K562 (cell line): ENCODE data around the gene CENPB. TPM values are rescaled to one million over a fixed set of nuclear protein-coding genes. Genes with fewer than 3 reads are reported as not detected.

Source experiments
- GTF2E2 ChIP-seq: fragments of 200-800 bp; sonication (Bioruptor generic); IDR thresholded peaks from 2 replicates; pipeline ENCODE4 v1.6.1; 2016; ENCODE audit warnings: missing genetic modification characterization, missing compliant biosample characterization
- IRF9 ChIP-seq: fragments of 450-650 bp; IDR thresholded peaks from 2 replicates; pipeline ENCODE4 v1.6.1; 2016; ENCODE audit warnings: missing biosample characterization, missing genetic modification characterization
- KDM4B ChIP-seq, 2 experiments: fragments of 450-650 bp in 1 of 2; sonication (generic) in 1 of 2; IDR thresholded peaks; 2 replicates each; pipeline ENCODE4 v1.6.1; 2016 to 2017; ENCODE audit warnings: borderline replicate concordance in 2 of 2, antibody characterized with exemption in 1 of 2, low read depth in 1 of 2, mild to moderate bottlenecking in 1 of 2
- MNT ChIP-seq, 2 experiments: fragments of 450-650 bp; conservative IDR thresholded peaks; 2 replicates each; pipeline ENCODE4 v1.6.1; 2017; ENCODE audit warnings: mild to moderate bottlenecking in 2 of 2, moderate library complexity in 2 of 2
- NEUROD1 ChIP-seq: fragments of 150-350 bp; IDR thresholded peaks from 2 replicates; pipeline ENCODE4 v1.6.1; 2014; ENCODE audit warnings: borderline replicate concordance, low read length, low read depth; ENCODE audit not compliant: partially characterized antibody
- NR2C1 ChIP-seq, 2 experiments: fragments of 450-650 bp; IDR thresholded peaks; 2 replicates each; pipeline ENCODE4 v1.6.1; 2017; ENCODE audit warnings: mild to moderate bottlenecking in 2 of 2, antibody characterized with exemption in 1 of 2, inconsistent platforms in 1 of 2, missing compliant biosample characterization in 1 of 2, missing genetic modification characterization in 1 of 2
- TAF7 ChIP-seq: fragments of 450-650 bp; IDR thresholded peaks from 2 replicates; pipeline ENCODE4 v1.6.1; 2016; ENCODE audit warnings: missing genetic modification characterization, missing compliant biosample characterization
- TARDBP ChIP-seq: fragments of 450-650 bp; IDR thresholded peaks from 2 replicates; pipeline ENCODE4 v1.6.1; 2016
- ZNF41 ChIP-seq: fragments of 250-450 bp; sonication (Bioruptor Pico); conservative IDR thresholded peaks from 2 replicates; pipeline ENCODE4 v1.4.0; 2020; ENCODE audit warnings: mild to moderate bottlenecking
- ZNF609 ChIP-seq: sonication (generic); formaldehyde crosslinking; IDR thresholded peaks from 2 replicates; pipeline ENCODE4 v1.8.1; 2023; ENCODE audit warnings: missing genetic modification reagents, mild to moderate bottlenecking, borderline replicate concordance
- ZNF717 ChIP-seq: fragments of 250-450 bp; sonication (Bioruptor Pico); IDR thresholded peaks from 2 replicates; pipeline ENCODE4 v1.5.0; 2021
- polyA plus RNA-seq, 8 experiments: library from polyadenylated mRNA; depleted of rRNA in 4 of 8; stranded (reverse) in 5 of 8; unstranded in 3 of 8; fragments of >200 nt; fragmentation: Nextera tagmentation in 2 of 8; fragmentation: Illumina TruSeq in 1 of 8; extraction: Ambion mirVana in 2 of 8; extraction: Trizol in 1 of 8; gene quantifications; 2 replicates each; pipeline versions ENCODE4 v1.2.1 to v1.2.3, GENCODE V29; 2011 to 2014; ENCODE audit warnings: inconsistent platforms in 1 of 8, missing spikeins in 1 of 8
- total RNA-seq, 7 experiments: library from RNA; depleted of rRNA in 6 of 7; stranded (reverse); fragments of >200 nt in 6 of 7; fragmentation: Illumina TruSeq in 2 of 7; extraction: Trizol in 2 of 7; gene quantifications; 2 replicates each; pipeline versions ENCODE4 v1.2.1 to v1.2.3, GENCODE V29; 2011 to 2021; ENCODE audit warnings: low replicate concordance in 1 of 7
- TF ChIP-seq, protein P1 (sequence below): fragments of 450-650 bp; IDR thresholded peaks from 2 replicates; pipeline ENCODE4 v1.6.1; 2014; ENCODE audit warnings: low read depth, mild to moderate bottlenecking, moderate library complexity, borderline replicate concordance
- TF ChIP-seq, protein P2 (sequence below): fragments of 250-450 bp; sonication (Bioruptor Pico); IDR thresholded peaks from 2 replicates; pipeline ENCODE4 v1.4.0; 2020; ENCODE audit warnings: mild to moderate bottlenecking, moderate library complexity

Gene CENPB
- total and polyA plus RNA-seq, 9 of the 15 experiments (the other 6 are each of a cell fraction or from before 2014, with no cell fraction given), result 0.17 to 70.8 (median 24.9) TPM

DNA sequence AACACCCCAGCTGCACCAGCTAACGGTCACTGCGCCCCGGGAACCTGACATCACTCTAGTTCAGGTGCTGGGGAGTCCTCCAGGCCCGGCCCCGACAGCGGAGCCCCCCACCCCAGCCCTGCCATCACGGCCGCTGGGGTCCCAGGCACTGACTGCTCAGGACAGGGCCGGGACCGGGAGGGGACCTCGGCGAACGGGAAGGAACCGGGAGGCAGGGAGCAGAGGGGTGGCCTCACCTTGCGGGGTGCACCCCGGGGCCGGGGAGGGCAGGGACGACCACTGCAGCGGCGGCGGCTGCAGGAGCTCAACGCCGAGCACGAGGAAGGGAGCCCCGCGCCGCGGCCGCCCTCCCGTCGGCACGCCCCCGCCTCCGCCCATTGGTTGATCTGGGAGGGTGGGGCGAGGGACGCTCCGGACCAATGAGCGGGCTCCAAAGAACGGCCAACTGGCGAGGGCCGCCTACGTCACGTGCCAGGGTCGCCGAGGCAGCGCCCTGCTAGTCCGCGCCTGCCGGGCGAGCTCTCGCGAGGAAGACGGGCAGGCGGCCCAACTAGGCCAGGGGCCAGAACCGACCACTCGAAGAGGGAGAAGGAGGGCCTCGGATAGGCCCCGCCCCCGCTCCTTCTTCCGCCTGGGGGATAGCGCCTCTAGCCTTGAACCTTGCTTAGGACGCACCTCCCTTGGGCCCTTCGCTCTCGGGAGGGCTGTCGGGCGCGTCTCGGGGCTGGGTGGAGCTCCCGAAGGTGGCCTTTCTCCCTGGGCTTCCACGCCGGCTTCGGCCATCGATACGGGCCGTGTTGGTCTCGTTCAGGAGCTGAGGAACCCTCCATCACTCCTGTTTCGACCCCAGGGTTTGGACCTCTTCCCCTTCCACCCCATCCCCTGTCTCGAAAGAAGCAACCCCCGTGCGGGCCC lies 18.9 kb downstream of the CENPB start, which contains the start of gene ADISSP (continued):
- no peak for TF ChIP-seq IRF9
- no peak for TF ChIP-seq TAF7 (tag)
- no peak for TF ChIP-seq TARDBP
- 0 out of 4 replicates have a peak, but pooled peaks of 1 of the 2 experiments have one; percentile 40 for TF ChIP-seq KDM4B (IDR thresholded peaks at IDR 0.05; ENCODE audit: borderline replicate concordance in 2 of 2, low read depth in 1 of 2)
- TF ChIP-seq NR2C1 (IDR thresholded peaks at IDR 0.05), result no peak
- TF ChIP-seq NR2C1 (tag; IDR thresholded peaks at IDR 0.05), result no peak
- TF ChIP-seq ZNF717 (CRISPR knock-in tag), result no peak
- no peak for TF ChIP-seq GTF2E2 (tag)
- TF ChIP-seq MNT (conservative IDR thresholded peaks at IDR 0.05), result peak; percentile 67 to 89
- TF ChIP-seq, protein P1, sequence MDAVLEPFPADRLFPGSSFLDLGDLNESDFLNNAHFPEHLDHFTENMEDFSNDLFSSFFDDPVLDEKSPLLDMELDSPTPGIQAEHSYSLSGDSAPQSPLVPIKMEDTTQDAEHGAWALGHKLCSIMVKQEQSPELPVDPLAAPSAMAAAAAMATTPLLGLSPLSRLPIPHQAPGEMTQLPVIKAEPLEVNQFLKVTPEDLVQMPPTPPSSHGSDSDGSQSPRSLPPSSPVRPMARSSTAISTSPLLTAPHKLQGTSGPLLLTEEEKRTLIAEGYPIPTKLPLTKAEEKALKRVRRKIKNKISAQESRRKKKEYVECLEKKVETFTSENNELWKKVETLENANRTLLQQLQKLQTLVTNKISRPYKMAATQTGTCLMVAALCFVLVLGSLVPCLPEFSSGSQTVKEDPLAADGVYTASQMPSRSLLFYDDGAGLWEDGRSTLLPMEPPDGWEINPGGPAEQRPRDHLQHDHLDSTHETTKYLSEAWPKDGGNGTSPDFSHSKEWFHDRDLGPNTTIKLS, result peak; percentile 63; the same call in 1 of the 2 replicates
- no peak for TF ChIP-seq ZNF609
- TF ChIP-seq NEUROD1, result no peak
- TF ChIP-seq, protein P2, sequence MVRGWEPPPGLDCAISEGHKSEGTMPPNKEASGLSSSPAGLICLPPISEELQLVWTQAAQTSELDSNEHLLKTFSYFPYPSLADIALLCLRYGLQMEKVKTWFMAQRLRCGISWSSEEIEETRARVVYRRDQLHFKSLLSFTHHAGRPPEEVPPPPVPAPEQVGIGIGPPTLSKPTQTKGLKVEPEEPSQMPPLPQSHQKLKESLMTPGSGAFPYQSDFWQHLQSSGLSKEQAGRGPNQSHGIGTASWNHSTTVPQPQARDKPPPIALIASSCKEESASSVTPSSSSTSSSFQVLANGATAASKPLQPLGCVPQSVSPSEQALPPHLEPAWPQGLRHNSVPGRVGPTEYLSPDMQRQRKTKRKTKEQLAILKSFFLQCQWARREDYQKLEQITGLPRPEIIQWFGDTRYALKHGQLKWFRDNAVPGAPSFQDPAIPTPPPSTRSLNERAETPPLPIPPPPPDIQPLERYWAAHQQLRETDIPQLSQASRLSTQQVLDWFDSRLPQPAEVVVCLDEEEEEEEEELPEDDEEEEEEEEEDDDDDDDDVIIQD (CRISPR knock-in tag), result no peak
- TF ChIP-seq ZNF41 (CRISPR knock-in tag), result no peak
